GM12878 (cell line): ENCODE data around the gene TBCA. TPM values are rescaled to one million over a fixed set of nuclear protein-coding genes. Genes with fewer than 3 reads are reported as not detected.

Experiments
- ATAC-seq: fragments of 200-7000 bp; cut with Tn5 transposase; 3 replicates; pipeline ENCODE4 v1.9.1; 2020; ENCODE audit warnings: mild to moderate bottlenecking, moderate library complexity
- BruUV-seq: library from RNA; stranded (reverse); fragments of 400-500 nt; replicated peaks from 2 replicates; lab custom pipeline; 2021; lab: Mats Ljungman, UMichigan
- CTCF ChIA-PET: fragments of 300-600 bp; sonication (Branson Sonifier 250); formaldehyde crosslinking; extraction: SDS; loops from one replicate; lab custom pipeline; 2021; ENCODE audit warnings: inconsistent platforms; lab: Yijun Ruan, JAX
- POLR2A ChIA-PET: fragments of 350-600 bp; formaldehyde crosslinking; extraction: SDS; loops from one replicate; lab custom pipeline; 2021; ENCODE audit warnings: inconsistent platforms; lab: Charles Lee
- RAD21 ChIA-PET: fragments of 300-600 bp; sonication (Branson Sonifier 250); formaldehyde crosslinking; loops from one replicate; lab custom pipeline; 2023; ENCODE audit warnings: antibody characterized with exemption; ENCODE audit not compliant: unreplicated experiment; lab: Charles Lee
- SMC1A ChIA-PET: fragments of 300-600 bp; sonication (Branson Sonifier 250); formaldehyde crosslinking; loops from one replicate; lab custom pipeline; 2023; ENCODE audit not compliant: unreplicated experiment, uncharacterized antibody; lab: Charles Lee
- DNase-seq: peaks from one replicate; pipeline ENCODE4 v3.0.0-alpha.2; 2011; ENCODE audit warnings: low read depth, low spot score
- FAIRE-seq: peaks from 3 replicates; lab custom pipeline; 2011; peaks lifted over from hg19 to GRCh38; lab: Jason Lieb, UNC
- H2AFZ ChIP-seq: 2 replicates; pipeline ENCODE4 v1.6.0; 2011; ENCODE audit warnings: low read depth, low read length, control low read depth; ENCODE audit not compliant: control insufficient read depth
- H3K27ac ChIP-seq: 2 replicates; pipeline ENCODE4 v1.5.1; 2011; ENCODE audit warnings: control low read depth; ENCODE audit not compliant: control insufficient read depth, insufficient read depth
- H3K27me3 ChIP-seq, 2 experiments: replicated peaks in 1 of 2; 2 replicates each; pipeline versions ENCODE4 v1.6.0 to v1.6.1; 2011; ENCODE audit warnings: low read length in 1 of 2; ENCODE audit not compliant: control insufficient read depth in 2 of 2, insufficient read depth in 2 of 2
- H3K36me3 ChIP-seq, 2 experiments: 2 replicates each; pipeline ENCODE4 v1.5.1; 2011; ENCODE audit warnings: low read length in 1 of 2; ENCODE audit not compliant: control insufficient read depth in 2 of 2, insufficient read depth in 2 of 2
- H3K4me1 ChIP-seq: 2 replicates; pipeline ENCODE4 v1.6.1; 2011; ENCODE audit warnings: mild to moderate bottlenecking, low read length, moderate library complexity, mixed read lengths; ENCODE audit not compliant: control insufficient read depth, insufficient read depth
- H3K4me2 ChIP-seq: 2 replicates; pipeline ENCODE4 v1.6.0; 2011; ENCODE audit warnings: control low read depth; ENCODE audit not compliant: control insufficient read depth, insufficient read depth
- H3K4me3 ChIP-seq: fragments of 200-600 bp; sonication (generic); 2 replicates; pipeline ENCODE4 v1.5.1; 2016
- H3K79me2 ChIP-seq: 2 replicates; pipeline ENCODE4 v1.6.0; 2011; ENCODE audit warnings: low read length; ENCODE audit not compliant: control insufficient read depth, insufficient read depth
- H3K9ac ChIP-seq: 2 replicates; pipeline ENCODE4 v1.8.0; 2011; ENCODE audit warnings: low read length, control low read depth, mixed read lengths; ENCODE audit not compliant: control insufficient read depth, insufficient read depth
- H3K9me3 ChIP-seq: replicated peaks from 3 replicates; pipeline ENCODE4 v1.5.1; 2011; ENCODE audit warnings: mild to moderate bottlenecking, low read length; ENCODE audit not compliant: control insufficient read depth, insufficient read depth
- H4K20me1 ChIP-seq: 2 replicates; pipeline ENCODE4 v1.6.0; 2011; ENCODE audit not compliant: control insufficient read depth, insufficient read depth
- BCLAF1 ChIP-seq: fragments of 450-650 bp; IDR thresholded peaks from 2 replicates; pipeline ENCODE4 v1.6.1; 2017; ENCODE audit warnings: antibody characterized with exemption, mild to moderate bottlenecking, moderate library complexity
- CEBPZ ChIP-seq: fragments of 150-350 bp; IDR thresholded peaks from 2 replicates; pipeline ENCODE4 v1.6.1; 2016; ENCODE audit warnings: low read depth, low read length
- CHD4 ChIP-seq: fragments of 200-600 bp; sonication (generic); IDR thresholded peaks from 2 replicates; pipeline ENCODE4 v1.6.1; 2016; ENCODE audit warnings: mild to moderate bottlenecking
- DPF2 ChIP-seq: fragments of 450-650 bp; IDR thresholded peaks from 2 replicates; pipeline ENCODE4 v1.6.1; 2017; ENCODE audit warnings: mild to moderate bottlenecking
- EZH2 ChIP-seq: IDR thresholded peaks from 2 replicates; pipeline ENCODE4 v1.6.1; 2012; ENCODE audit warnings: low read depth, mild to moderate bottlenecking, control low read depth, inconsistent platforms, low read length, borderline replicate concordance; ENCODE audit not compliant: control insufficient read depth
- FOS ChIP-seq: IDR thresholded peaks from 3 replicates; pipeline ENCODE4 v1.6.1; 2011; ENCODE audit warnings: borderline replicate concordance; ENCODE audit not compliant: insufficient read length; ENCODE audit errors: extremely low read depth
- HCFC1 ChIP-seq: fragments of 150-350 bp; IDR thresholded peaks from 2 replicates; pipeline ENCODE4 v1.6.1; 2014; ENCODE audit warnings: low read length
- IKZF1 ChIP-seq: fragments of 450-650 bp; conservative IDR thresholded peaks from 2 replicates; pipeline ENCODE4 v1.6.1; 2017; ENCODE audit warnings: antibody characterized with exemption, mild to moderate bottlenecking
- MEF2A ChIP-seq: IDR thresholded peaks from 2 replicates; pipeline ENCODE4 v1.6.1; 2011; ENCODE audit warnings: low read depth, mild to moderate bottlenecking, low read length, moderate library complexity; ENCODE audit not compliant: insufficient read depth
- NR2F1 ChIP-seq: fragments of 450-650 bp; conservative IDR thresholded peaks from 2 replicates; pipeline ENCODE4 v1.6.1; 2017; ENCODE audit warnings: mild to moderate bottlenecking
- SMARCA5 ChIP-seq: fragments of 450-650 bp; IDR thresholded peaks from 2 replicates; pipeline ENCODE4 v1.6.1; 2017; ENCODE audit warnings: mild to moderate bottlenecking
- SPI1 ChIP-seq: IDR thresholded peaks from 2 replicates; pipeline ENCODE4 v1.6.1; 2011; ENCODE audit warnings: low read depth, mild to moderate bottlenecking, low read length, moderate library complexity, borderline replicate concordance; ENCODE audit not compliant: insufficient read depth
- ZSCAN29 ChIP-seq: fragments of 450-650 bp; IDR thresholded peaks from 2 replicates; pipeline ENCODE4 v1.6.1; 2017; ENCODE audit warnings: mild to moderate bottlenecking, moderate library complexity
- WGBS: methylation state at CpG from one replicate; pipeline ENCODE4 v1.1.6; 2016; ENCODE audit warnings: low lambda C conversion rate; ENCODE audit not compliant: insufficient replicate concordance, insufficient coverage; ENCODE audit errors: missing lambda C conversion rate; 5-methylcytosine and 5-hydroxymethylcytosine counted together
- in situ Hi-C: fragments of 300-500 bp; cut with MboI; formaldehyde crosslinking; loops from 9 replicates; pipeline ENCODE4 v1.14.3; 2018; ENCODE audit warnings: mixed read lengths
- intact Hi-C: fragments of 100-400 bp; cut with micrococcal nuclease; formaldehyde crosslinking; loops from one replicate; pipeline ENCODE4 v1.14.2; 2022; ENCODE audit not compliant: unreplicated experiment
- polyA plus RNA-seq, 11 experiments: library from polyadenylated mRNA; depleted of rRNA in 4 of 11; unstranded in 6 of 11; stranded (reverse) in 5 of 11; fragments of >200 nt; fragmentation: Nextera tagmentation in 4 of 11; fragmentation: Illumina TruSeq in 1 of 11; extraction: Ambion mirVana in 4 of 11; extraction: Trizol in 1 of 11; gene quantifications; 1 replicate in 1 of 11; 2 replicates in 10 of 11; pipeline versions ENCODE4 v1.2.1 to v1.2.3, GENCODE V29; 2011 to 2016; ENCODE audit warnings: inconsistent platforms in 2 of 11, missing spikeins in 2 of 11, low read depth in 1 of 11
- total RNA-seq, 4 experiments: library from RNA; depleted of rRNA in 3 of 4; stranded (reverse); fragments of >200 nt in 3 of 4; fragmentation: Illumina TruSeq in 1 of 4; extraction: Trizol in 1 of 4; gene quantifications; 2 replicates each; pipeline versions ENCODE4 v1.2.1 to v1.2.3, GENCODE V29; 2013 to 2021

The TBCA gene
- total and polyA plus RNA-seq, 10 of the 15 experiments (the other 5 are each of a cell fraction or from before 2014, with no cell fraction given): 86.3 to 647 (median 294) TPM

DNA sequence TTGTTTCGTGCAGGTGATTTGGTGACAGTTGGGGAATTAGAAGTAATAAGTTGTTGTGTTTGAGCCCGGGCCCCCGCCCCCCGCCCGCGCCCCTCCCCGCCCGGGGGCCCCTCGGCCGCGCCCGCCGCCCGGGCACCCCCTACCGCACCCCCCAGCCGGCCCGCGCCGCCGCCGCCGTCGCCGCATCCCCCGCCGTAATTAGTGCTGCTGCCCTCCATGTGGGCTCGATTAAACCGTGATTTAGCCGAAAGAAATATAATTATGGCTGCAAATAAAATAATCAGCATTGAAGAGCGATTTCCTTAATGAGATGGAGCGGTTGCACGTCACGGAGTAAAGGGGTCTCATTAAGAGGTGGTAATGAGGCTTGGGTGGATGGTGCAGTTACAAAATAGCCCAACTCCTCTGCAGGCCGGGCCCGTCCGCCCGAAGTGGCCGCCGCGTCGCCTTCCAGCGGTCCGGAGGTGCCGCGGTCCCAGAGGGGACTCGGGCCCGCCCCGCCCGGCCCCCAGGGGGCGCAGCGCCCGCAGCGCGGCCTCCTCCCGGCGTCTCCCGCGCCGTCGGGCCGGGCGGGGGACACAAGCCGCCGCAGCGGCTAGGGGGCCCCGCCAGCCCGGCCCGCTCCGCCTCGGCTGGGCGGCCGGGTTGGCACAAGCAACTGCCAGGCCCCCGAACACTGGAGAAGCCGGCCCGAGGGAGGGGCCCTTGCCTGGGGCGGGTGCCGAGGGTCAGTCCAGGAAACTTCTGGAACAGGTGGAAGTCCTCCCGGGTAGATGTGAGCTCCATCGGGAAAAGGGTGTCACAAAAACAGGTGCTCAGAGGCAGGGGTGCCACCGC, 130.8 kb downstream of the TBCA start:
- ChIA-PET RAD21 (interaction anchor here (0.7 to 1.6 kb wide), 5 partner anchors 17 to 656 kb away, joined by 3 to 6 read pairs (median 3); no protein-coding TSS in a partner anchor), POLR2A (no interaction called here), SMC1A (interaction anchor here (0.5 to 2.9 kb wide), 9 partner anchors 11 to 501 kb away, joined by 3 to 8 read pairs (median 3); no protein-coding TSS in a partner anchor), CTCF (interaction anchor here (0.6 to 1.4 kb wide), 9 partner anchors 14 to 292 kb away, joined by 3 to 5 read pairs (median 3); no protein-coding TSS in a partner anchor)
- Histone ChIP-seq H3K27me3 (peaks cover 3 to 26% of the 10 kb centered on the region in 2 experiments), H3K4me1 (no peaks in the 10 kb centered on the region), H3K36me3 (no peaks in the 10 kb centered on the region), H3K9me3 (peaks cover 3% of the 10 kb centered on the region; the same call in 2 of the 3 replicates), H3K9ac (no peak overlapping the region), H3K4me3 (peak overlapping the region; percentile 53; the same call in 1 of the 2 replicates), H3K27ac (no peak overlapping the region), H2AFZ (peak overlapping the region; percentile 45; the same call in 1 of the 2 replicates), H4K20me1 (no peaks in the 10 kb centered on the region), H3K4me2 (peak overlapping the region; percentile 75), H3K79me2 (no peaks in the 10 kb centered on the region)
- ATAC-seq (peak; percentile 99), FAIRE-seq (no peak), DNase-seq (no peak)
- WGBS: 15% methylated on average over 38 of the region's 80 CpGs
- intact Hi-C loops: loop anchor here (5.0 to 10.0 kb wide), 2 partner anchors 329 to 362 kb away; no protein-coding TSS in a partner anchor
- in situ Hi-C loops: no loop called here
- BruUV-seq: no TSS peak
- 0 out of 2 replicates have a peak, but pooled peaks have one; percentile 28 for TF ChIP-seq ZSCAN29
- TF ChIP-seq EZH2: 0 out of 2 replicates have a peak, but pooled peaks have one; percentile 54
- no peak for TF ChIP-seq CEBPZ
- TF ChIP-seq FOS: no peak
- 0 out of 2 replicates have a peak, but pooled peaks have one; percentile 44 for TF ChIP-seq NR2F1
- peak; percentile 82 for TF ChIP-seq IKZF1
- TF ChIP-seq SMARCA5: peak; percentile 89
- TF ChIP-seq BCLAF1: 0 out of 2 replicates have a peak, but pooled peaks have one; percentile 4
- TF ChIP-seq CHD4: no peak
- TF ChIP-seq DPF2: peak; percentile 43; the same call in 1 of the 2 replicates
- TF ChIP-seq MEF2A: 0 out of 2 replicates have a peak, but pooled peaks have one; percentile 24
- TF ChIP-seq HCFC1: no peak
- no peak for TF ChIP-seq SPI1
